Endometrium (tissue), 2 donors: ENCODE data around the gene DGCR2.
"Not testable (repeated sequence)": the region's sequence is repeated elsewhere in the genome, so short reads cannot be mapped to it uniquely, and the experiment has no call there.

Experiments used
- FAIRE-seq: peaks from 2 replicates; lab custom pipeline; 2012; peaks lifted over from hg19 to GRCh38; lab: Jason Lieb, UNC
- donor health status: control.
- donor health status: control.

DGCR2 gene

GRCh38 chr22:18999008-18999407, 123.2 kb downstream of the DGCR2 start:
- no peak for FAIRE-seq

- FAIRE-seq = no peak
Observed at GRCh38 chr22:18997925-18998315, 124.3 kb downstream of the DGCR2 start.

- FAIRE-seq = no peak
Observed at GRCh38 chr22:18997306-18997924, 124.8 kb downstream of the DGCR2 start.

GRCh38 chr22:18996376-18996900, 125.8 kb downstream of the DGCR2 start:
- FAIRE-seq = no peak

GRCh38 chr22:18995327-18995711, 126.9 kb downstream of the DGCR2 start:
- FAIRE-seq = no peak

- no peak for FAIRE-seq
Observed at GRCh38 chr22:18994701-18995326, 127.4 kb downstream of the DGCR2 start.

- no peak for FAIRE-seq
Observed at GRCh38 chr22:18994056-18994455, 128.2 kb downstream of the DGCR2 start.

GRCh38 chr22:18992543-18993198, 129.5 kb downstream of the DGCR2 start:
- no peak for FAIRE-seq

GRCh38 chr22:18991821-18992442, 130.3 kb downstream of the DGCR2 start:
- FAIRE-seq = no peak

- FAIRE-seq = no peak
Observed at GRCh38 chr22:18991138-18991432, 131.1 kb downstream of the DGCR2 start.

GRCh38 chr22:18990355-18991137, 131.7 kb downstream of the DGCR2 start:
- no peak for FAIRE-seq

GRCh38 chr22:18988958-18989357, 133.3 kb downstream of the DGCR2 start:
- no peak for FAIRE-seq

GRCh38 chr22:18987765-18988164, 134.4 kb downstream of the DGCR2 start:
- no peak for FAIRE-seq

- not testable (repeated sequence) for FAIRE-seq
Observed at GRCh38 chr22:18987114-18987513, 135.1 kb downstream of the DGCR2 start.
